Progenitor cell of endocrine pancreas (in vitro differentiated cells): ENCODE data around the gene CHD9. TPM values are rescaled to one million over a fixed set of nuclear protein-coding genes. Genes with fewer than 3 reads are reported as not detected.
"Not testable (repeated sequence)": the region's sequence is repeated elsewhere in the genome, so short reads cannot be mapped to it uniquely, and the experiment has no call there.

Source experiments
- DNase-seq: peaks from one replicate; pipeline ENCODE4 v3.0.0; 2021; ENCODE audit warnings: low spot score; ENCODE audit not compliant: unreplicated experiment
- H3K27ac Mint-ChIP-seq: 2 replicates; pipeline ENCODE4 v1.8.0; 2021; ENCODE audit warnings: mild to moderate bottlenecking, moderate library complexity, mixed read lengths
- H3K27me3 Mint-ChIP-seq: 2 replicates; pipeline ENCODE4 v1.8.0; 2021; ENCODE audit warnings: mixed read lengths
- H3K36me3 Mint-ChIP-seq: 2 replicates; pipeline ENCODE4 v1.8.0; 2022; ENCODE audit warnings: mixed read lengths; ENCODE audit not compliant: insufficient read depth
- H3K4me1 Mint-ChIP-seq: 2 replicates; pipeline ENCODE4 v1.8.0; 2021; ENCODE audit warnings: low read depth, mixed read lengths
- H3K4me3 Mint-ChIP-seq: 2 replicates; pipeline ENCODE4 v1.8.0; 2021; ENCODE audit warnings: low read depth, mild to moderate bottlenecking, moderate library complexity, mixed read lengths
- H3K9me3 Mint-ChIP-seq: 2 replicates; pipeline ENCODE4 v1.8.0; 2021; ENCODE audit warnings: low read depth, mixed read lengths
- CTCF ChIP-seq: fragments of 200-600 bp; sonication (generic); IDR thresholded peaks from one replicate; pipeline ENCODE4 v1.5.0; 2021; ENCODE audit warnings: antibody characterized with exemption, mild to moderate bottlenecking; ENCODE audit not compliant: unreplicated experiment
- total RNA-seq: library from RNA; stranded (reverse); gene quantifications from 2 replicates; pipeline ENCODE4 v1.2.1, GENCODE V29; 2021

Gene CHD9
- total RNA-seq, 1 donor from 2014 or later, result 67.7 TPM

GRCh38 chr16:53172517-53172916 is 117.7 kb downstream of the CHD9 start:
- Mint-ChIP-seq H3K9me3 (no peaks in the 10 kb centered on the region), H3K36me3 (peaks cover 2% of the 10 kb centered on the region), H3K27me3 (no peaks in the 10 kb centered on the region), H3K27ac (no peak overlapping the region), H3K4me1 (no peaks in the 10 kb centered on the region), H3K4me3 (no peak overlapping the region)
- DNase-seq, result no peak
- no peak for TF ChIP-seq CTCF

GRCh38 chr16:53175118-53175517 is 120.3 kb downstream of the CHD9 start:
- DNase-seq, result no peak
- TF ChIP-seq CTCF, result no peak
- Mint-ChIP-seq H3K27me3 (no peaks in the 10 kb centered on the region), H3K27ac (no peak overlapping the region), H3K9me3 (no peaks in the 10 kb centered on the region), H3K36me3 (peaks cover 2% of the 10 kb centered on the region), H3K4me3 (no peak overlapping the region), H3K4me1 (no peaks in the 10 kb centered on the region)

- no peaks in the 10 kb centered on the region for H3K4me1 Mint-ChIP-seq
- peaks cover 2% of the 10 kb centered on the region for H3K36me3 Mint-ChIP-seq
- no peak for TF ChIP-seq CTCF
- no peak for DNase-seq
- no peaks in the 10 kb centered on the region for H3K9me3 Mint-ChIP-seq
- no peak overlapping the region for H3K4me3 Mint-ChIP-seq
- no peaks in the 10 kb centered on the region for H3K27me3 Mint-ChIP-seq
- no peak overlapping the region for H3K27ac Mint-ChIP-seq
Measured at GRCh38 chr16:53176434-53176833, 121.6 kb downstream of the CHD9 start.

DNA sequence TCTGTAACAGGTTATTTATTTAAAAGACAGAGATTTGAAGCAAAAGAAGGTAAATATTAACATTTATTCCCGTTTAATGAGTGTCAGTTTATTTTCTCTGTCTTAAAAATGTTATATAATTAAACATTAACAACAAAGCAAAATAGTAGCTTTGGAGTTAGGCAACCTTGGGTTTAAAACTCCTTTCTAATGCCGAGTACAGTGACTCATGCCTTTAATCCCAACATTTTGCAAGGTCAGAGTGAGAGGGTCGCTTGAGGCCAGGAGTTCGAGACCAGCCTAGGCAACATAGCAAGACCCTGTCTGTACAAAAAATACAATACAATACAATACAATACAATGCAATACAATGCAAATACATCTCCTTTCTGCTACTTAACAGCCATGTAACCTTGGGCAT is 128.7 kb downstream of the CHD9 start:
- H3K27me3 Mint-ChIP-seq, result no peaks in the 10 kb centered on the region
- no peaks in the 10 kb centered on the region for H3K4me1 Mint-ChIP-seq
- peaks cover 30% of the 10 kb centered on the region for H3K36me3 Mint-ChIP-seq
- H3K27ac Mint-ChIP-seq, result no peak overlapping the region
- DNase-seq, result no peak
- no peak for TF ChIP-seq CTCF
- H3K9me3 Mint-ChIP-seq, result peaks cover 24% of the 10 kb centered on the region
- no peak overlapping the region for H3K4me3 Mint-ChIP-seq

GRCh38 chr16:53185741-53186140 is 130.9 kb downstream of the CHD9 start:
- Mint-ChIP-seq H3K36me3 (peaks cover 30% of the 10 kb centered on the region), H3K9me3 (peaks cover 24% of the 10 kb centered on the region)
- H3K4me1 Mint-ChIP-seq, H3K4me3 Mint-ChIP-seq, DNase-seq, H3K27me3 Mint-ChIP-seq, H3K27ac Mint-ChIP-seq: not testable (repeated sequence)

- no peaks in the 10 kb centered on the region for H3K27me3 Mint-ChIP-seq
- no peak for DNase-seq
- no peak overlapping the region for H3K27ac Mint-ChIP-seq
- no peaks in the 10 kb centered on the region for H3K4me1 Mint-ChIP-seq
- no peak overlapping the region for H3K4me3 Mint-ChIP-seq
- H3K9me3 Mint-ChIP-seq, result peaks cover 24% of the 10 kb centered on the region
- H3K36me3 Mint-ChIP-seq, result peaks cover 30% of the 10 kb centered on the region
- TF ChIP-seq CTCF, result no peak
Measured at GRCh38 chr16:53187775-53188174, 133.0 kb downstream of the CHD9 start.
